SK-N-SH treated with all-trans-retinoic acid at 6 μM for 48 hours (cell line): ENCODE data around the gene KCNQ5.

ENCODE experiments used
- ATAC-seq: fragments of 200-7000 bp; cut with Tn5 transposase; 3 replicates; pipeline ENCODE4 v1.9.1; 2020; ENCODE audit warnings: mild to moderate bottlenecking, moderate library complexity
- ARNTL ChIP-seq: fragments of 450-650 bp; formaldehyde crosslinking; IDR thresholded peaks from 2 replicates; pipeline ENCODE4 v1.5.0; 2020; ENCODE audit warnings: low read depth, mild to moderate bottlenecking, moderate library complexity, borderline replicate concordance
- BACH2 ChIP-seq: fragments of 250-450 bp; sonication (Bioruptor Pico); IDR thresholded peaks from 2 replicates; pipeline ENCODE4 v1.9.0; 2021; ENCODE audit warnings: mild to moderate bottlenecking, borderline replicate concordance
- CSDC2 ChIP-seq: fragments of 250-450 bp; sonication (Bioruptor Pico); IDR thresholded peaks from 2 replicates; pipeline ENCODE4 v1.5.0; 2020; ENCODE audit warnings: mild to moderate bottlenecking, moderate library complexity
- CSRNP3 ChIP-seq: fragments of 250-450 bp; sonication (Bioruptor Pico); IDR thresholded peaks from 2 replicates; pipeline ENCODE4 v1.5.1; 2021; ENCODE audit warnings: mild to moderate bottlenecking, moderate library complexity
- ESRRG ChIP-seq: fragments of 250-450 bp; sonication (Bioruptor Pico); IDR thresholded peaks from 2 replicates; pipeline ENCODE4 v1.6.1; 2021; ENCODE audit warnings: mild to moderate bottlenecking
- GLIS3 ChIP-seq: fragments of 250-450 bp; sonication (Bioruptor Pico); IDR thresholded peaks from 2 replicates; pipeline ENCODE4 v1.5.0; 2020; ENCODE audit warnings: mild to moderate bottlenecking, moderate library complexity
- ISL1 ChIP-seq: fragments of 250-450 bp; sonication (Bioruptor Pico); IDR thresholded peaks from 2 replicates; pipeline ENCODE4 v2.1.2; 2022; ENCODE audit warnings: mild to moderate bottlenecking, moderate library complexity
- OSR1 ChIP-seq: fragments of 250-450 bp; sonication (Bioruptor Pico); IDR thresholded peaks from 2 replicates; pipeline ENCODE4 v1.8.0; 2022; ENCODE audit warnings: moderate library complexity, mild to moderate bottlenecking, inconsistent platforms
- RARB ChIP-seq: fragments of 250-450 bp; sonication (Bioruptor Pico); IDR thresholded peaks from 2 replicates; pipeline ENCODE4 v1.8.0; 2021; ENCODE audit warnings: mild to moderate bottlenecking, moderate library complexity
- SNAI2 ChIP-seq: fragments of 250-450 bp; sonication (Bioruptor Pico); IDR thresholded peaks from 2 replicates; pipeline ENCODE4 v1.5.0; 2020; ENCODE audit warnings: mild to moderate bottlenecking, moderate library complexity
- TCF4 ChIP-seq: fragments of 250-450 bp; sonication (Bioruptor Pico); IDR thresholded peaks from 2 replicates; pipeline ENCODE4 v1.8.0; 2021; ENCODE audit warnings: mild to moderate bottlenecking, moderate library complexity, borderline replicate concordance
- TSHZ2 ChIP-seq: fragments of 250-450 bp; sonication (Bioruptor Pico); IDR thresholded peaks from 2 replicates; pipeline ENCODE4 v1.5.0; 2020; ENCODE audit warnings: mild to moderate bottlenecking, moderate library complexity
- ZC3H10 ChIP-seq: fragments of 250-450 bp; sonication (Bioruptor Pico); IDR thresholded peaks from 2 replicates; pipeline ENCODE4 v1.5.1; 2021; ENCODE audit warnings: mild to moderate bottlenecking, moderate library complexity
- ZFP3 ChIP-seq: fragments of 250-450 bp; sonication (Bioruptor Pico); IDR thresholded peaks from 2 replicates; pipeline ENCODE4 v1.5.0; 2020; ENCODE audit warnings: mild to moderate bottlenecking, moderate library complexity
- ZFP30 ChIP-seq: fragments of 450-650 bp; formaldehyde crosslinking; IDR thresholded peaks from 2 replicates; pipeline ENCODE4 v1.5.0; 2022; ENCODE audit warnings: mild to moderate bottlenecking, moderate library complexity
- ZNF565 ChIP-seq: fragments of 450-650 bp; formaldehyde crosslinking; conservative IDR thresholded peaks from 2 replicates; pipeline ENCODE4 v1.5.0; 2020; ENCODE audit warnings: low read depth, mild to moderate bottlenecking, moderate library complexity
- ZNF70 ChIP-seq: fragments of 450-650 bp; formaldehyde crosslinking; IDR thresholded peaks from 2 replicates; pipeline ENCODE4 v1.5.0; 2020; ENCODE audit warnings: mild to moderate bottlenecking, moderate library complexity
- ZNF8 ChIP-seq: fragments of 450-650 bp; formaldehyde crosslinking; IDR thresholded peaks from 2 replicates; pipeline ENCODE4 v1.5.0; 2020; ENCODE audit warnings: mild to moderate bottlenecking, moderate library complexity
- TF ChIP-seq, protein P1 (sequence below): fragments of 250-450 bp; sonication (Bioruptor Pico); IDR thresholded peaks from 2 replicates; pipeline ENCODE4 v1.5.1; 2020; ENCODE audit warnings: low read depth, mild to moderate bottlenecking, moderate library complexity
- TF ChIP-seq, protein P2 (sequence below): fragments of 250-450 bp; sonication (Bioruptor Pico); IDR thresholded peaks from 2 replicates; pipeline ENCODE4 v1.8.0; 2020; ENCODE audit warnings: mild to moderate bottlenecking, moderate library complexity, borderline replicate concordance
- TF ChIP-seq, protein P3 (sequence below): fragments of 250-450 bp; sonication (Bioruptor Pico); IDR thresholded peaks from 2 replicates; pipeline ENCODE4 v1.8.0; 2021; ENCODE audit warnings: low read depth, mild to moderate bottlenecking, moderate library complexity, borderline replicate concordance

Gene KCNQ5

DNA sequence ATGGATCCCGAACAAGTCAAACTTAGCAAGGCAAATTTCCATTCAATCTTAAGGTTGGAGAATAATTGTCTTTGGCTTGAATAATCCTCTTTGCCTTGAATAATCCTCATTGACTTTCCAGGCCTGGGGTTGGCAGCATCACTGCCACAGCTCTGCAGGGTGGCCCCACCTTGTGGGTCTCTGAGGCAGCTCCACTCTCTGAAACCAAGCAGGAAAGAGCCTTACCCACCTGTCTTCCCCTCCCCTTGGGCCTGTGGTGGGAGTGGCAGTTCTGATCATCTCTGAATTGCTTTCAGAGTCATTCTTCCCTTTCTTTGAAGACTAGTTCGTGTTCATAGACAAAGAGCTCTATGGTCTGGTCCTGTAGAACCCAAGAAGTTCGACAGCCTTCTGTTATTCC is 47.5 kb downstream of the KCNQ5 start:
- no peak for ATAC-seq
- TF ChIP-seq ZNF8 (no peak), SNAI2 (CRISPR knock-in tag) (no peak), CSRNP3 (CRISPR knock-in tag) (no peak), TSHZ2 (CRISPR knock-in tag) (no peak), CSDC2 (CRISPR knock-in tag) (no peak), ISL1 (CRISPR knock-in tag) (no peak), RARB (CRISPR knock-in tag) (no peak), ZNF565 (CRISPR knock-in tag) (no peak), ARNTL (CRISPR knock-in tag) (no peak), ZFP3 (CRISPR knock-in tag) (no peak), OSR1 (CRISPR knock-in tag) (no peak), TCF4 (no peak), ZC3H10 (CRISPR knock-in tag) (no peak), ZFP30 (no peak), ZNF70 (CRISPR knock-in tag) (no peak), GLIS3 (no peak)
- TF ChIP-seq, protein P1, sequence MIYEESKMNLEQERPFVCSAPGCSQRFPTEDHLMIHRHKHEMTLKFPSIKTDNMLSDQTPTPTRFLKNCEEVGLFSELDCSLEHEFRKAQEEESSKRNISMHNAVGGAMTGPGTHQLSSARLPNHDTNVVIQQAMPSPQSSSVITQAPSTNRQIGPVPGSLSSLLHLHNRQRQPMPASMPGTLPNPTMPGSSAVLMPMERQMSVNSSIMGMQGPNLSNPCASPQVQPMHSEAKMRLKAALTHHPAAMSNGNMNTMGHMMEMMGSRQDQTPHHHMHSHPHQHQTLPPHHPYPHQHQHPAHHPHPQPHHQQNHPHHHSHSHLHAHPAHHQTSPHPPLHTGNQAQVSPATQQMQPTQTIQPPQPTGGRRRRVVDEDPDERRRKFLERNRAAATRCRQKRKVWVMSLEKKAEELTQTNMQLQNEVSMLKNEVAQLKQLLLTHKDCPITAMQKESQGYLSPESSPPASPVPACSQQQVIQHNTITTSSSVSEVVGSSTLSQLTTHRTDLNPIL (CRISPR knock-in tag) = no peak
- TF ChIP-seq, protein P2, sequence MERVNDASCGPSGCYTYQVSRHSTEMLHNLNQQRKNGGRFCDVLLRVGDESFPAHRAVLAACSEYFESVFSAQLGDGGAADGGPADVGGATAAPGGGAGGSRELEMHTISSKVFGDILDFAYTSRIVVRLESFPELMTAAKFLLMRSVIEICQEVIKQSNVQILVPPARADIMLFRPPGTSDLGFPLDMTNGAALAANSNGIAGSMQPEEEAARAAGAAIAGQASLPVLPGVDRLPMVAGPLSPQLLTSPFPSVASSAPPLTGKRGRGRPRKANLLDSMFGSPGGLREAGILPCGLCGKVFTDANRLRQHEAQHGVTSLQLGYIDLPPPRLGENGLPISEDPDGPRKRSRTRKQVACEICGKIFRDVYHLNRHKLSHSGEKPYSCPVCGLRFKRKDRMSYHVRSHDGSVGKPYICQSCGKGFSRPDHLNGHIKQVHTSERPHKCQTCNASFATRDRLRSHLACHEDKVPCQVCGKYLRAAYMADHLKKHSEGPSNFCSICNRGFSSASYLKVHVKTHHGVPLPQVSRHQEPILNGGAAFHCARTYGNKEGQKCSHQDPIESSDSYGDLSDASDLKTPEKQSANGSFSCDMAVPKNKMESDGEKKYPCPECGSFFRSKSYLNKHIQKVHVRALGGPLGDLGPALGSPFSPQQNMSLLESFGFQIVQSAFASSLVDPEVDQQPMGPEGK = no peak

DNA sequence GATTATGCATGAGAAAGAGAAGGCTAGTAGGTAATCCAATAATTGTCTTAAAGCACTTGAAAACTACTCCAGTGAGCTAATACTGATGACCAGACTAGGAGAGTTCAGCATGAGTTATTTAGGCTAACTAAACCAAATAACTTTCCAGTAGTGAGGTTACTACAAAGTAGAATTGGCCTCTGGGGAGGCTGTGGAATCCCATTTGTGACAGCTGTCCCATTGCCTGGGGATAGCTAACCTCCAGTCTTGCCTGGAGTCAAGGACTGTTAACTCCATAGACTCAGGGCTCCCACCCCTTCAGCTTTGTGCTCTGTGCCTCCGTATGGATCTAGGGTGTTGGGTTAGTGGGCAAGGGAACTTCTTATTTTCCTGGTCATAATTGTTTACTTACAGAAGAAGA is 51.0 kb downstream of the KCNQ5 start:
- TF ChIP-seq OSR1 (CRISPR knock-in tag) (no peak), ZC3H10 (CRISPR knock-in tag) (no peak), CSDC2 (CRISPR knock-in tag) (no peak), ISL1 (CRISPR knock-in tag) (no peak), ESRRG (CRISPR knock-in tag) (no peak), GLIS3 (no peak), SNAI2 (CRISPR knock-in tag) (no peak), BACH2 (CRISPR knock-in tag) (no peak), ZNF70 (CRISPR knock-in tag) (no peak), ZFP3 (CRISPR knock-in tag) (no peak), CSRNP3 (CRISPR knock-in tag) (no peak)
- TF ChIP-seq, protein P3, sequence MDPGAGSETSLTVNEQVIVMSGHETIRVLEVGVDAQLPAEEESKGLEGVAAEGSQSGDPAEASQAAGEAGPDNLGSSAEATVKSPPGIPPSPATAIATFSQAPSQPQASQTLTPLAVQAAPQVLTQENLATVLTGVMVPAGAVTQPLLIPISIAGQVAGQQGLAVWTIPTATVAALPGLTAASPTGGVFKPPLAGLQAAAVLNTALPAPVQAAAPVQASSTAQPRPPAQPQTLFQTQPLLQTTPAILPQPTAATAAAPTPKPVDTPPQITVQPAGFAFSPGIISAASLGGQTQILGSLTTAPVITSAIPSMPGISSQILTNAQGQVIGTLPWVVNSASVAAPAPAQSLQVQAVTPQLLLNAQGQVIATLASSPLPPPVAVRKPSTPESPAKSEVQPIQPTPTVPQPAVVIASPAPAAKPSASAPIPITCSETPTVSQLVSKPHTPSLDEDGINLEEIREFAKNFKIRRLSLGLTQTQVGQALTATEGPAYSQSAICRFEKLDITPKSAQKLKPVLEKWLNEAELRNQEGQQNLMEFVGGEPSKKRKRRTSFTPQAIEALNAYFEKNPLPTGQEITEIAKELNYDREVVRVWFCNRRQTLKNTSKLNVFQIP (CRISPR knock-in tag) = no peak
- TF ChIP-seq, protein P2 = no peak
- TF ChIP-seq, all 23 proteins: peak for 0
- no peak for ATAC-seq
